Osteocyte (in vitro differentiated cells): ENCODE measurements around the gene OXER1. TPM values are rescaled to one million over a fixed set of nuclear protein-coding genes. Genes with fewer than 3 reads are reported as not detected.

Experiments used
- DNase-seq: peaks from one replicate; pipeline ENCODE4 v3.0.0; 2021; ENCODE audit warnings: mixed read lengths; ENCODE audit not compliant: unreplicated experiment; ENCODE audit errors: extremely low spot score
- H3K27ac Mint-ChIP-seq: one replicate; pipeline ENCODE4 v1.8.0; 2021; ENCODE audit warnings: mild to moderate bottlenecking, mixed read lengths; ENCODE audit not compliant: unreplicated experiment
- H3K27me3 Mint-ChIP-seq: one replicate; pipeline ENCODE4 v1.8.0; 2021; ENCODE audit warnings: mixed read lengths; ENCODE audit not compliant: unreplicated experiment
- H3K36me3 Mint-ChIP-seq: one replicate; pipeline ENCODE4 v1.8.0; 2021; ENCODE audit warnings: mixed read lengths; ENCODE audit not compliant: unreplicated experiment
- H3K4me1 Mint-ChIP-seq: one replicate; pipeline ENCODE4 v1.8.0; 2021; ENCODE audit warnings: mixed read lengths; ENCODE audit not compliant: unreplicated experiment
- H3K4me3 Mint-ChIP-seq: one replicate; pipeline ENCODE4 v1.8.0; 2021; ENCODE audit warnings: mild to moderate bottlenecking, moderate library complexity, mixed read lengths; ENCODE audit not compliant: unreplicated experiment
- H3K9me3 Mint-ChIP-seq: one replicate; pipeline ENCODE4 v1.8.0; 2021; ENCODE audit warnings: mixed read lengths; ENCODE audit not compliant: unreplicated experiment
- total RNA-seq: library from RNA; stranded (reverse); gene quantifications from 2 replicates; pipeline ENCODE4 v1.2.1, GENCODE V29; 2021
- TF ChIP-seq, protein P1 (sequence below): fragments of 200-600 bp; sonication (generic); IDR thresholded peaks from 2 replicates; pipeline ENCODE4 v1.5.0; 2021; ENCODE audit warnings: antibody characterized with exemption, mild to moderate bottlenecking, moderate library complexity

OXER1 gene
- total RNA-seq, 1 donor from 2014 or later, result not detected

DNA sequence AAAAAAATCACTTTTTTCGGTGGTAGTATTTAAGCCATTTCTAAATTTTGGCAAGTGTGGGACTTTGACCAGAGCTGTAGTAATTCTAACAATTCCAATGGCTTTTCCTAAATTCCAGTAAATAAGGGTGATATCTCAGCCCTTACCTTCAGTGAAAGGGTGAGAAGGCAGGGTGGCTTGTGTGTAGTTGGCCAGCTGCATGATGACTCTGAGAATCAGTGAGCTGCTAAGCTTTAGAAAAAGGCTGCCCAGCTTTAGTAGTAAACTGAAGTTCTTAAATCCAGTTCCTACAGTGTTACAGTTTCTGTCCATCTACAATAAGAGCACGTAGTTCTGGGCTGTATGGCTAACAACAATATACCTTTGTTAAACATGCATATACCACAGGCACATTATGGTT lies 42.0 kb downstream of the OXER1 start:
- Mint-ChIP-seq H3K36me3 (no peaks in the 10 kb centered on the region), H3K27ac (no peak overlapping the region), H3K27me3 (no peaks in the 10 kb centered on the region), H3K4me1 (no peaks in the 10 kb centered on the region), H3K9me3 (no peaks in the 10 kb centered on the region), H3K4me3 (no peak overlapping the region)
- TF ChIP-seq, protein P1, sequence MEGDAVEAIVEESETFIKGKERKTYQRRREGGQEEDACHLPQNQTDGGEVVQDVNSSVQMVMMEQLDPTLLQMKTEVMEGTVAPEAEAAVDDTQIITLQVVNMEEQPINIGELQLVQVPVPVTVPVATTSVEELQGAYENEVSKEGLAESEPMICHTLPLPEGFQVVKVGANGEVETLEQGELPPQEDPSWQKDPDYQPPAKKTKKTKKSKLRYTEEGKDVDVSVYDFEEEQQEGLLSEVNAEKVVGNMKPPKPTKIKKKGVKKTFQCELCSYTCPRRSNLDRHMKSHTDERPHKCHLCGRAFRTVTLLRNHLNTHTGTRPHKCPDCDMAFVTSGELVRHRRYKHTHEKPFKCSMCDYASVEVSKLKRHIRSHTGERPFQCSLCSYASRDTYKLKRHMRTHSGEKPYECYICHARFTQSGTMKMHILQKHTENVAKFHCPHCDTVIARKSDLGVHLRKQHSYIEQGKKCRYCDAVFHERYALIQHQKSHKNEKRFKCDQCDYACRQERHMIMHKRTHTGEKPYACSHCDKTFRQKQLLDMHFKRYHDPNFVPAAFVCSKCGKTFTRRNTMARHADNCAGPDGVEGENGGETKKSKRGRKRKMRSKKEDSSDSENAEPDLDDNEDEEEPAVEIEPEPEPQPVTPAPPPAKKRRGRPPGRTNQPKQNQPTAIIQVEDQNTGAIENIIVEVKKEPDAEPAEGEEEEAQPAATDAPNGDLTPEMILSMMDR, result no peak
- DNase-seq, result no peak

DNA sequence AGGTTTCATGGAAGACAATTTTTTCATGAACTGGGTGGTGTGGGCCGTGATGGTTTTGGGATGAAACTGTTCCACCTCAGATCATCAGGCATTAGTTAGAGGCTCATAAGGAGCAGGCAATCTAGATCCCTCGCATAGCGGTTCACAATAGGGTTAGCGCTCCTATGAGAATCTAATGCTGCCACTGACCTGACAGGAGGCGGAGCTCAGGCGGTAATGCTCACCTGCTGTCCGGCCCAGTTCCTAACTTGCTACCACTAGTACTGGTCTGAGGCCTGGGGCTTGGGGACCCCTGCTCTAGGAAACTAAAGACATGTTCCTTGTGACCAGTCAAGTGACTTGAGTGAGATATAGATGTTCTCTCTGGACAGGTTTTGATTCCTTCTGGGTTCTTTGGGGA lies 49.2 kb downstream of the OXER1 start:
- Mint-ChIP-seq H3K4me3 (no peak overlapping the region), H3K9me3 (no peaks in the 10 kb centered on the region), H3K27ac (no peak overlapping the region), H3K36me3 (peaks cover 8% of the 10 kb centered on the region), H3K27me3 (no peaks in the 10 kb centered on the region), H3K4me1 (no peaks in the 10 kb centered on the region)
- TF ChIP-seq, protein P1, result no peak
- DNase-seq, result no peak

DNA sequence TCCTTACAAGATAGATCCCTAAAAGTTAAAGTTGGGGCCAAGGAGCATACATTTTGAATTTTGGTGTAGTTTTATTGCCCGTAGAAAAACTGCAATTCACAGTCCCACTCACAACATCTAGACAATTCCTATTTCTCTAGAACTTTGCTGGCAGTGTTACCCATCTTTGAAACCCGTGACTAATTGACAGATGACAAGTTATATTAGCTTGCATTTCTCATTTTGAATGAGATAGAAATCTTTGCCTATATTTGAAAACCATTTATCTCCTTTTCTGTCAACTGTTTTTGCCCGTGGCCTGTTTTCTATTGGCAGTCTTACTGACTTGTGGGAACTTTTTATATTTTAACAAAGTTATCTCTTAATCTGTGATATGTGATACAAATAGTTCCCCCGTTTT lies 50.0 kb downstream of the OXER1 start:
- TF ChIP-seq, protein P1, result no peak
- Mint-ChIP-seq H3K4me1 (no peaks in the 10 kb centered on the region), H3K27me3 (no peaks in the 10 kb centered on the region), H3K4me3 (no peak overlapping the region), H3K36me3 (peaks cover 15% of the 10 kb centered on the region), H3K27ac (no peak overlapping the region), H3K9me3 (no peaks in the 10 kb centered on the region)
- no peak for DNase-seq

DNA sequence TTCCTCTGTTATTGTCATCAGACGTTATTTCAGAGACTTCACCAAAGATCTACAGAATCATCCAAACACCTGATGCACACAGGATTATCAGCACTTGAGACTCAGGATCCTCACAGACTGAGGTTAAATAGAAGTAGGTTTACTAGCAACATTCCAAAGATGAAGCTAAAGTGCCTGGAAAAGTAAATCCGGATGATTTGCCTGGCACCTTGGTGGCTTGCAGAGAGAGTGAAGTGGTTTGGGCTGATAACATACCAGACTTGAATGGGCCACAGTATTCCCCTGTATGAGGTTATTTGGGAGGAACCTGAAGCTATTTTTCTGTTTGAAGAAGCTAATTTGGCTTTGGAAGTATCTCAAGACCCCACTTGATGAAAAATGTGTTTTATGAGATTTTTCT lies 51.0 kb downstream of the OXER1 start:
- Mint-ChIP-seq H3K9me3 (no peaks in the 10 kb centered on the region), H3K4me1 (no peaks in the 10 kb centered on the region), H3K4me3 (no peak overlapping the region), H3K27ac (no peak overlapping the region), H3K36me3 (peaks cover 25% of the 10 kb centered on the region), H3K27me3 (no peaks in the 10 kb centered on the region)
- TF ChIP-seq, protein P1, result no peak
- no peak for DNase-seq

Other genes starting within 250 kb of the OXER1 start
- gene MTA3, start 195.5 kb downstream of the OXER1 start, total RNA-seq, result 49.2 and 49.3 TPM in 2 replicates
- gene HAAO, start 28.4 kb upstream of the OXER1 start, total RNA-seq, result 0.73 and 1.1 TPM in 2 replicates